ENCODE data around the gene GJA1.
"Not testable (repeated sequence)": the region's sequence is repeated elsewhere in the genome, so short reads cannot be mapped to it uniquely, and the experiment has no call there.

Gene GJA1

DNA sequence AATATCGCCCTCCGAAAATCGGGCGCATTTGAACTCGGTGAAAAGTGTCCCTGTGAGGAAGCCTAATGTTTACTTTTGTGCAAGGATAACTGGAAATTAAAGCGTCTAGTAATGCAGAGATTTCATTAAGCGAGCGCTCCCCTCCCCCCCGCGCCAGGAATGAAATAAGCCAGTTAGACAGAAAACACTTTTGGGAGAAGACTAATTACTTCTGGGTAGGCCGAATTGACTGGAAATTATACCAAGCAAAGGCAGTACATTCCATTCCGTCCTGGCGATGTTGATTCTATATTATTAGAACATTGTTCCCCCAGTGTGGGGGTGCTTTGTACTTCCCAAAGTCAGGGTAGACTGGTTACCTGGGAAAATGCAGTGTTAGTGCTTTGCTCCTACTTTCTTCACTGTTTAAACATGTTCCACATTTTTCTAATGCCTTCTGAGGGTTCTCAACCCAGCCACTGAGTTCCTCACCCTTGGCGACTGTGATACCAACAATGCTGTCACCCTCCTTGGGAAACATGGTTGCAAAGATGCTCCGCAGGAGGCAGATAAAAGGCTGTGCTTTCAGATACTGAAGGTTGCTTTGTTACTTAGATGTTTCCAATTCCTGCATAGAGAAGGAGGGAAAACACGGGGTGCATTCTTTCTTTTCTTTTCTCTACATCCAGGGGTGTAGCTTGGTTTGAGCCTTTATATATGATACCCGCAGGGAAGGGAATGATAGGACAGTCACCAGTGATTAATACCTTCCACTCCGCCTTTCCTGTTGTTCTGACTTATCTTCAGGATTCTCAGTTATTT, 2.6 kb downstream of the GJA1 start:
- no peak for DNase-seq

DNA sequence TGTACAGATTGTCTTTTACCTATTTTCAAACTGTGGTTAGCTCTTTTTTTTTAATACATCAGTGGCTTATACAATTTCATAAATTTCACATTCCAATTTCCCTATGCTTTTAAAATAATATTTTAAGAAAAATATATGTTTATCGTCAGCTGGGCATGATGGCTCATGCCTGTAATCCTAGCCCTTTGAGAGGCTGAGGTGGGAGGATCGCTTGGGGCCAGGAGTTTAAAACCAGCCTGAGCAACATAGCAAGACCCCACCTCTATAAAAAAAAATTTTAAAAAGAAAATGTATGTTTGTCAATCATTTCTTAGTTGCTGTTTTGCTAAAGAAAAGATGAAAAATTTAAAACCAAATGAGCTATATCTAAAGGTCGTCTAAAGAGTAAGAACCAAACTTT, 3.4 kb downstream of the GJA1 start:
- no peak for DNase-seq

DNA sequence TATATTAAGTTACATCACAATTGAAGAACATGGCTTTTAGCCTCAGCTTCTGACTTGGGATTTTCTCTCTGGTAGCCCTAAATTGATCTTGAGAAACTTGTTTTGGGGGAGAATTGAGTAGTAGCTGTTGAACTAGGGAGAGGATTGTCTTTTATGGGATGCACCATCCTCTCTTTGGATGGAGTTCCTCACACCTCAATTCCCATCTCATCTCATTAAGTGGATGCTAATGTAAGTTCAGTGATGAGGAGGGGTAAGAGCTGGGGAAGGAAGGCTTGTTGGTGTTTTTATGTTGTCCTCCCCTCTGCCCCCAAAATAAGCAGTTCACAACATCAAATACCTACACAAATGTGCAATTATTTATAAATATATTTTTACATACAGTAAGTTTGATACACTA, 4.0 kb downstream of the GJA1 start:
- DNase-seq: no peak

DNA sequence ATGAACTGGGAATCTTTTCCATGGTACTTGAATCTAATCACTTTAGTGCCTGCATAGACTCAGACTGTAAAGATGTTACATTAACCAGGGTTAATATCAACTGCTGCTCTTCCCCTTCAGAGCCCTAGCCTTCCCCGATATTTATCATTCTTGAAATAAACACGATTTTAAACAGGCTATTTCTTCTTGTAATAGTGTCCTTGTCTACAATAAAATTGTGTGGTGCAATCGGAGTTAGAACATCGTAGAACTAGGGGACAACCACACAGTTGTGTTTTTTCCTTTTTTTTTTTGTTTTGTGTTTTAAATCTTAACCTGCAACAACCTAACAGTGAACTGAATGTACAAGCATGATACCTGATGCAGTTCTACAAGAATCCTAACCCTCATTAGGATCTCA, 4.5 kb downstream of the GJA1 start:
- DNase-seq: no peak

DNA sequence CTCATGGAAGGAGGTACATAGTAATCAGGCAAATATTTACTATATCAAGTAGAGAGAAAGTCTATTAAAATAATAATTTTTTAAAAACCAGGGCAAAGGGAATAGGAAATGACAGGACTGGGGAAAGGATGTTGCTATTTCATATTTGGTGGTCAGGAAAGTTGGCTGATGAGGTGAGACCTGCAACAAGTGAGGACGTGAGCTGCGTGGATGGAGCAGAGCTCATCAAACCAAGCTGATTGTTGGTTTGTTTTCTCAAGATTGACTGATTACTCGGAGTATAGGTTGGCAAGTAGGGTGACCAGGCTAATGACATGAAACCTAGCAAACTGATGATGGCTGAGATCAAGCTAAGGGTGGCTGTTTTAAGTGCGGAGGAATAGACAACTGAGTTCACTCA, 6.0 kb downstream of the GJA1 start:
- DNase-seq: no peak

DNA sequence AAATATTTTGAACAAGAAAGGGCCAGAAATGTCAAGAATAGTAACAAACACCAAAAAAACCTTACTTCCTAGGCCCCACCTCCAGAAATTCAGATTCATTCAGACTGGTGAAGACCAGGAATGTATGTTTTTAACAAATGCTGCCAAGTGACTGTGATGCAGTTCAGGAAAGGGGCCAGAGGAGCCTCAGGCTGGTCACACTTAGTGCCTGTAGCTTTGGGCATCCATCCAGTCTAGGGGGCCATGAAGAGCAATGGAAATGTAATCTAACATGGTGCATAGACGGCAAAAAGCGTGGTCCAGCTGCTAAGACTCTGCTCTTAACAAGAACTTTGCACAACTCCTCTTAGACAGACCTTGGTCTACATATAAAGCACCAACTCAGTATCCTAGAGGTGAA, 7.1 kb downstream of the GJA1 start:
- no peak for DNase-seq

DNA sequence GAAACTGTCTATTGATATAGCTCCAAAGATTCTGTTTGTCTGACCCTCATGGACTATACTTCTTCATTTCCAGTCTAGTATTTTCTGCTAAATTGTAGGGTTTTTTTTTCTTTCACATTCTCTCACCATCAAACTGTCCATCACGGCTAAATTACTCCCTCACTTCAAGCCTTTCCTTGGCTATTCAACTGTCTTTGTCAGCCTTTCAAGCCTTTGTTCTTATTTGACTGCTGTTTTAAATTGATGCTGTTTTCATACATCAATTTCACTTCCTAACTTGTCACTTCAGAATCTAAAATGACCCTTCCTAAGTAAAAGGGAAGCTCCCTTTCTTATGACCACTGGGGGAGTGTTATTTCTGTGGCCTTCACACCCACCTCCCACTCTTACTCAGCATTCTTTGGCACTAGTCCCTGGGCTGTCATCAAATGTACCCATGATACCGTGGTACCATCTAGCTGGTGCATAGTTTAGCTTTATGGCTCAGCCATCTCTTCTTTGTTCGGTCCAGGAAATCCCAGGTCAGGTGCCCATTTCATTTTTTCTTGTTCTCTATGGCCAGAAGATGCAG, 8.6 kb downstream of the GJA1 start:
- DNase-seq: no peak

DNA sequence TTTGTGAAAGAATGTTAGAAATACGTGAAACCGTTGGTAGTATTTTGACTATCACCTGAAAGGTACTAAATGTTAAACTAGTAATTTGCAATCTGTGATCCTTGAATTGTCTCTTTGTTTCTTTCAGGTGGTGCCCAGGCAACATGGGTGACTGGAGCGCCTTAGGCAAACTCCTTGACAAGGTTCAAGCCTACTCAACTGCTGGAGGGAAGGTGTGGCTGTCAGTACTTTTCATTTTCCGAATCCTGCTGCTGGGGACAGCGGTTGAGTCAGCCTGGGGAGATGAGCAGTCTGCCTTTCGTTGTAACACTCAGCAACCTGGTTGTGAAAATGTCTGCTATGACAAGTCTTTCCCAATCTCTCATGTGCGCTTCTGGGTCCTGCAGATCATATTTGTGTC, 11.3 kb downstream of the GJA1 start:
- not testable (repeated sequence) for DNase-seq

DNA sequence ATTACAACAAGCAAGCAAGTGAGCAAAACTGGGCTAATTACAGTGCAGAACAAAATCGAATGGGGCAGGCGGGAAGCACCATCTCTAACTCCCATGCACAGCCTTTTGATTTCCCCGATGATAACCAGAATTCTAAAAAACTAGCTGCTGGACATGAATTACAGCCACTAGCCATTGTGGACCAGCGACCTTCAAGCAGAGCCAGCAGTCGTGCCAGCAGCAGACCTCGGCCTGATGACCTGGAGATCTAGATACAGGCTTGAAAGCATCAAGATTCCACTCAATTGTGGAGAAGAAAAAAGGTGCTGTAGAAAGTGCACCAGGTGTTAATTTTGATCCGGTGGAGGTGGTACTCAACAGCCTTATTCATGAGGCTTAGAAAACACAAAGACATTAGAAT, 12.3 kb downstream of the GJA1 start:
- DNase-seq: not testable (repeated sequence)

DNA sequence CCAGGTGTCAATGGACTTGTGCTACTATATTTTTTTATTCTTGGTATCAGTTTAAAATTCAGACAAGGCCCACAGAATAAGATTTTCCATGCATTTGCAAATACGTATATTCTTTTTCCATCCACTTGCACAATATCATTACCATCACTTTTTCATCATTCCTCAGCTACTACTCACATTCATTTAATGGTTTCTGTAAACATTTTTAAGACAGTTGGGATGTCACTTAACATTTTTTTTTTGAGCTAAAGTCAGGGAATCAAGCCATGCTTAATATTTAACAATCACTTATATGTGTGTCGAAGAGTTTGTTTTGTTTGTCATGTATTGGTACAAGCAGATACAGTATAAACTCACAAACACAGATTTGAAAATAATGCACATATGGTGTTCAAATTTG, 13.1 kb downstream of the GJA1 start:
- DNase-seq: not testable (repeated sequence)

DNA sequence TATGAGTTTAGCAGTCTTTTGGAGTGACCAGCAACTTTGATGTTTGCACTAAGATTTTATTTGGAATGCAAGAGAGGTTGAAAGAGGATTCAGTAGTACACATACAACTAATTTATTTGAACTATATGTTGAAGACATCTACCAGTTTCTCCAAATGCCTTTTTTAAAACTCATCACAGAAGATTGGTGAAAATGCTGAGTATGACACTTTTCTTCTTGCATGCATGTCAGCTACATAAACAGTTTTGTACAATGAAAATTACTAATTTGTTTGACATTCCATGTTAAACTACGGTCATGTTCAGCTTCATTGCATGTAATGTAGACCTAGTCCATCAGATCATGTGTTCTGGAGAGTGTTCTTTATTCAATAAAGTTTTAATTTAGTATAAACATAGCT, 13.9 kb downstream of the GJA1 start:
- DNase-seq: no peak

DNA sequence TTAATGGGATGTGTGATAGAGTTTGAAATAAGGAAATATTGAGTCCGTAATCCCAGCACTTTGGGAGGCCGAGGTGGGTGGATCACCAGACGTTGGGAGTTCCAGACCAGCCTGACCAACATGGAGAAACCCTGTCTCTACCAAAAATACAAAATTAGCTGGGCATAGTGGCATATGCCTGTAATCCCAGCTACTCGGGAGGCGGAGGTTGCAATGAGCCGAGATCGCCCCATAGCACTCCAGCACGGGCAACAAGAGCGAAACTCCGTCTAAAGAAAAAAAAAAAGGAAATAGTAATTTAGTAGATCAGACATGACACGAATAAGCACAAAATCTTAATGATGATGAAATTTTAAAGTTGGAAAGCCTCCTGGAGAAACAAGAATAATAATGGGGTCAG, 14.8 kb downstream of the GJA1 start:
- no peak for DNase-seq

DNA sequence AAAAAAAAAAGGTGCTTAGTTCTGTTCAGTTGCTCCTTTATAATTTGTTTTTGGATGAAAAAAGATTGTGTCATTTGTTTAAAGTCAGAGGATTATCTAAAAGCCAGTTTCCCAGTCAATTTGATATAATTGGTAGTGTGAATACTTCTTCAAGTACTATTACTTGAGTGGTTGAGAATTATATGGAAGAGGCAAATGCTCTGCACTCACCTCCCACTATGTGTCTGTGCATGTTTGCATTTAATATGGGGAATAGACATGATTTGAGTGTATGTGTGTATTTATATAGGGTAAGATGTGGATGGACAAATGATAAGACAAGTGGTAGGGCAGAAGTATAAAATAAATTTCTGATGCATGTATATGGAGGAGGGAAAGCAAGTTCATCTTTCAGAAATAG, 15.8 kb downstream of the GJA1 start:
- no peak for DNase-seq

DNA sequence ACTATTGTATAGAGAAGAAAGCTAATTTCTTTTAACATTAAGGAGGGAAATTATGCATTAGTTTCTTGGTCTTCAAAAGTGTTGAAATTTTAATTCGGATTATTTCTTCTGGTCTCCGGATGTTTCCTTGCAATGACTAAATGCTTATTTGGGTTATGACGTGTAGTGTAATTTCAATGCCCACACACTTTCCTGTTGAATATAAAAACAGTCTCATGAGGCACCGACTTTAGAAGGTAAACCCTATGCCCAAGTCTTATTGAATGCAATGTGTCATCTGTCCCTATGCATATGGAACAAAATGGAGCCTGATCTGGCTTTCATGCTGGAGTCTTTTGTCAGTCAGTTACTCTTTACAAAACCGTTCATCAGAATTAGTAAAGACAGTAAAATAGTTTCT, 17.7 kb downstream of the GJA1 start:
- no peak for DNase-seq

DNA sequence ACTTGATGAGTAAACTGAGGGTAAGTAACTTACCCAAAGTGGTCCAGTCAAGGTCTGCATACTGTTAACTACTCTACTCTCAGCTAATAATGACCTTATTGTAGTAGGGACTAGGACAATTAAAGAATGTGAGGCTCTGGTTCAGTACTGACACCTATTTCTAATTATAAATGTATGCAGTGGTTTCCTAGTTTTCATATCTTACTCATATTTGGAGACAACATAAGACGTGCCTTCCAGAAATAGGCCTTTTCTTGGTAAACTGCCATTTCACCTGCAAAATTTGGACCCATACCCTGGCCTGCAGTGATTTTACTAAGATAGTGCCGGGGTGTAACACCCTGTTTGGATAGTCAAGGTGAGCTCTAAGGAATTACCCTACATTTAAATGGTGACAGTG, 24.7 kb downstream of the GJA1 start:
- DNase-seq: no peak

DNA sequence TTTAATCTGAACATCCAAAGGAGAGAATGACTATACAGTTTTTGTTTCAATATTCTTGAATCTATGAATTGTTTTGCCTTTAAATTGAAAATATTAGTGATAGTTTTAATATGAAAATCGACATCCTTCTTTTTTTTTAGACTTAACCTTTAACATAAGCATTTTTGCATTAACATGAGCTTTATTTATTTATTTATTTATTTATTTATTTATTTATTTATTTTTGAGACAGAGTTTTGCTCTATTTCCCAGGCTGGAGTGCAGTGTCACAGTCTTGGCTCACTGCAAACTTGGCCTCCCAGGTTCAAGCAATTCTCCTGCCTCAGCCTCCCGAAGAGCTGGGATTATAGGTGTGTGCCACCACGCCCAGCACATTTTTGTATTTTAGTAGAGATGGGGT, 27.6 kb downstream of the GJA1 start:
- no peak for DNase-seq

DNA sequence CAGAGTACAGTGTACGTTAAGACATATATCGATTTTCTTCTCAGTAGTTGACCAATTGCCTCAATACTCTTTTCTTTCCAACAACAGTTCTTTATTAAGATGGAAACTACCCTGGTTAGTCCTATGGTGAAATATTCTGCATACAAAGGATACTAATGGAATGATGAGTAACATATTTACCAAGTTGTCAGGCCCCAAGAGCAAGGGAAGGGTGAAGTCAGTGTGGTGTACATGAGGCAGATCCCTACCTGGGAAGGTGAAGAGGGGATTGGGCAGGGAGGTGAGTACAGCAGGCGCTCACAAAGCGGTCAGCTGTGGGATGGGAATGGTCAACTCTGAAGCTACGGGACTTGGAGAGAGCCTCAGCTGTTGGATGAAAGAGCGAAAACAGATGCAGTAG, 29.7 kb downstream of the GJA1 start:
- no peak for DNase-seq

DNA sequence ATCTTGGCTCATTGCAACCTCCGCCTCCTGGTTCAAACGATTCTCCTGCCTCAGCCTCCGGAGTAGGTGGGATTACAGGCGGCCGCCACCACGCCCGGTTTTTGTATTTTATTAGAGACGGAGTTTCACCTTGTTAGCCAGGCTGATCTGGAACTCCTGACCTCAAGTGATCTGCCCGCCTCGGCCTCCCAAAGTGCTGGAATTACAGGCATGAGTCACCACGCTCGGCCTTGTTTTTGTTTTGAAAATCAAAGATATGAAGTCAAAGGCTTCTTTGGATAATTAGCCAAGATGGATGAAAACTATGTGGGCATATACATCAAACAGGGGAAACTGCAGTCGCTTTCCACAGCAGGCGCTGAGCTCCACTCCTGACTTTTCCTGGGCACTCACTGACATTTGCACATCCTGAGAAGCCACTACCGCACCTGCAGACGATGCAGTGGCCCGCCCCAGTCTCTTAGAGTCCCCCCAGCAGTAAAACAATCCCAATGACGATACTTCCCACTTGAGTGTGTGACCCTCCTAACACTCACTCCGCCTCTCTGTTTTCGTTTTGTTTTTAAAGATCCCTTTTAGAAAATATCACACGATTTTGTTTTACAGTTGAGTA, 44.1 kb downstream of the GJA1 start:
- no peak for DNase-seq

DNA sequence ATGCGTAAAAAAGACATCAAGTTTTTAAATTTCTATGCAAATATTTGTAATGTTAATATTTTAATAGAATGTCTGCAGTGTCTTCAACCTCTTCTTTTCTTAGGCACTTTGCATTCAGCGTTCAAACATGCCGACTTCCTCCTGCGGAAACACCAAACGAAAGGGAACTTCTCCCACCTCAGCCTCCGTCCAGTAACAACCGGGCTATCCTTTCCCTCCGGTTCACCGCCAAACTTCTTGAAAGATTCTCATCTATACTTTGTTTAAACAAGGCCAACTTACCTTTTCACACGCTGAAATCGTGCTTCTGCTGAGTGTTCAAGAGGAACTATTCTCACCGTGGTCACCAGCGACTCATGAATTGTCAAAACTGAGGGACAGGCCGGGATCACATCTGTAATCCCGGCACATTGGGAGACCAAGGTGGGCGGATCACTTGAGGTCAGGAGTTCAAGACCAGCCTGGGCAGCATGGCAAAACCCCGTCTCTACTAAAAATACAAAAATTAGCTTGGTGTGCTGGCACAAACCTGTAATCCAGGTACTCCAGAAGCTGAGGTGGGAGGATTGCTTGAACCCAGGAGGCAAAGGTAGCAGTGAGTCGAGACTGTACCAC, 44.8 kb downstream of the GJA1 start:
- no peak for DNase-seq

DNA sequence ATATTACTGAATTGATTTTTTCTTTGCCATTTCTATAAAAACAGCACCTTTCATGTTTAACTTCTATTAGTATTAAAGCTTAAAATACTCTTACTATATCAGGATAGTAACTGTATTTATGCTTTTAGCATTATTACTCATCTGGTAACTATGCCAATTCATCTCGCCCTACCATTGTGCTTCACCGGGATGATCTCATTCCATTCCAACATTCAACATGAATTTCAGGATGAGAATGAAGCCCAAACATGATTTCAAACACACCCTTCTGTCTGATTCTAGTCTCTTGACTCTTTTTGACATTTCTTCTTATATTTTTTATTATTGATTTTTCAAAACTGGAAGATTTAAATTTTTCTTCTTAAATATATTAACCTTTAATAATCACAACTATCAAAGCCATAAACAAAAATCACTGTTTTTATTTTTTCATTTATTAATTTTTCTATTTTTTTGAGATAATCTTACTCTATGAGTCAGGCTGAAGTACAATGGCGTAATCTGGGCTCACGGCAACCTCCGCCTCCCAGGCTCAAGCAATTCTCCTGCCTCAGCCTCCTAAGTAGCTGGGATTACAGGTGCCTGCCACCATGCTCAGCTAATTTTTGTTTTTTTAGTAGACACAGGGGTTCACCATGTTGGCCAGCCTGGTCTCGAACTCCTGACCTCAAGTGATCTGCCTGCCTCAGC, 46.7 kb downstream of the GJA1 start:
- DNase-seq: no peak

DNA sequence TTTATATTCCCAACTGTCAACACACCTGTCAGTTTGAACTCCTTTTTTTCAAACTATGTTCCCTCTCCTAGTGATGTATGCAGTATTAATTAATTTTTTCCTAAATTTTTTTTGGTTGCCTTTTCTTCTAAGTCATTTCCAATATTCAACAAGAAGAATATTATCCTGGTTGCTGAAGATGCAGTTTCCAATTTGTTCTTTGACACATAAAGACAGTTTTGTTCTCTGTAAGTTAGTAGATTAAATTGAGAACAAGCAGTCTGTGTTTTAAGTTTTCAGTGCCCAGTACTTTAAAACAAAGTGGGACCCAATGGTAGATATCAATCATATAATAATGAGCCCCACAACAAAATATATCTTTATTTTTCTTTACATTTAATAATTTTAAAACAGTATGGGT, 47.3 kb downstream of the GJA1 start:
- no peak for DNase-seq

DNA sequence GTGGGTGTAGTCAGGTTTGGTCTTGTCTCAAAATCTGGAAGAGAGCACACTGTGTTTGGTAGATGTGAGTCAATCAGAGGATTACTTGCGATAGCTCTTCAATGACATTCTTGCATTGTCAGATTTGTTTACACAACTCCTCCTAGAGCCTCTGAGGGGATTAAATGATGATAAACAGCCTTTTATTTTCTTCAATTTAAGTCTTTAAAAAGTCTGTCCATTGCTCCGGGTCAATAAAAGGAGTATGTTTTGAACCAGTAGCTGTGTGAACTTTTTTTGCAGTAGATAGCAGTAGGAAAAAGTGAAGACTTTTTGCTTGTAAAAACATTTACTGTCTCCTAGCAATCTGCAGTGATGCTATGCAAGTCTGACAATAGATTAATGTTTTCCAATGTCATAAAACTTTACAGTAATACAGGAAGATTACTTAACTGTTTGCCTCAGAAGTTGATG, 49.9 kb downstream of the GJA1 start:
- no peak for DNase-seq

DNA sequence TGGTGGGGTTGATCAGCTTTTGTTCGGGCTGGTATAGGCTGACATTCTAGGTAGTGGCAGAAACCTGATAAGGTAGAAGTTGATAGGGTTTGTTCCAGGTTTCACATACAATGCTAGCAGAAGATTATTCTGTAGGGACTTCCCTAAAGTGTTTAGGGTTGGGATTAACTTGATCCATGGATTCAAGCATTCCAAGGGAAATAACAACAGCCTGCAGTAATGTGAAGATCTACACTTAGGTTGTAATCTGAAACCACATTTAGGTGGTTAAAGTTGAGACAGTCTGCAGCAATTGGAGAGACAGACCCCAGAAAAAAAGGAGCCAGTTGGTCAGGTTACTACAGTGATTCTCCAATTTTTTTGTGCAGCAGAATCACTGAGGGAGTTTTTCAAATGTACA, 56.1 kb downstream of the GJA1 start:
- DNase-seq: no peak

DNA sequence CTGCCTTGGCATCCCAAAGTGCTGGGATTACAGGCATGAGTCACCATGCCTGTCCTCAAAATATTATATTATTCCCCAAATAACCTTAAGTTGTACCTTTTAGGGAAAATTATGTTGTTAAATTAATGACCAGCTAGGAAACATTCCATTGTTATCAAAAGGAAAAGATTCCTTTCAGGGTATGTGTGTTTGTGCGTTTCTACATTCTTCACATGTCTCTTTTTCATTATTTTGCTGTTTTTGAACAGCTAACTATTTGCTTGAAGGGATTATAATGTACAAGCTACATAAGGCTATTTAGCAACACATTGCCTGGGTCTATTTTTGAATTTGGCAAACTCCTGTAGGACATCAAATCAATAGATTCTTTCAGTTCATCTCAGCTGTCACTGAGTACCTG, 57.1 kb downstream of the GJA1 start:
- no peak for DNase-seq
